Measurements from ENCODE around the gene ZNF800. TPM values are rescaled to one million over a fixed set of nuclear protein-coding genes. Genes with fewer than 3 reads are reported as not detected.

The ZNF800 gene
- 23.0 and 25.7 TPM in 2 replicates for total RNA-seq (2021)
- percentile 92 among the genes with signal in this experiment for Bru-seq, nascent RNA
- BruChase-seq, experiment 1, labeled RNA remaining after a 2-hour chase: percentile 93 among the genes with signal in this experiment
- percentile 74 among the genes with signal in this experiment for BruChase-seq, experiment 2, labeled RNA remaining after a 6-hour chase
- long read RNA-seq, full-length matches to known transcripts: 4 of 11 reads
- long read RNA-seq, partial matches to known transcripts: 4 of 11 reads
- long read RNA-seq, other reads (novel, unspliced or antisense): 3 of 11 reads

- Histone ChIP-seq H3K36me3 (ENCODE audit: insufficient read depth, low read length, poor library complexity, severe bottlenecking) (peaks cover 28% of the 10 kb centered on the region), H3K4me3 (ENCODE audit: low read depth, low read length, poor library complexity, severe bottlenecking) (peak within 1 kb of the TSS; percentile 82), H3K9me3 (ENCODE audit: low read depth, low read length, poor library complexity, severe bottlenecking) (no peaks in the 10 kb centered on the region), H3K27ac (ENCODE audit: low read depth, low read length, poor library complexity, severe bottlenecking) (peak within 1 kb of the TSS; percentile 86), H3K4me1 (ENCODE audit: insufficient read depth, low read length, poor library complexity, severe bottlenecking) (peaks cover 15% of the 10 kb centered on the region), H3K27me3 (replicated peaks; ENCODE audit: insufficient read depth, low read depth, low read length, poor library complexity) (no peaks in the 10 kb centered on the region)
- ChIA-PET POLR2A (ENCODE audit: low non-redundant PET) (interaction anchor here (0.7 kb wide), 2 partner anchors 709 to 1087 kb away, joined by 3 to 4 read pairs; no protein-coding TSS in a partner anchor), CTCF (interaction anchor here (1.2 kb wide), 1 partner anchor 45 kb away, joined by 4 read pairs; no protein-coding TSS in a partner anchor)
- TF ChIP-seq EZH2 (IDR thresholded peaks at IDR 0.05; ENCODE audit: borderline replicate concordance, low read depth, low read length, poor library complexity, severe bottlenecking) (no peak), CTCF (conservative IDR thresholded peaks at IDR 0.05; ENCODE audit: low read depth, low read length) (no peak)
- intact Hi-C loops (cut with micrococcal nuclease; ENCODE audit: unreplicated experiment): no loop called here
- DNase-seq (ENCODE audit: low spot score): peak; percentile 88
- no TSS peak for BruUV-seq (replicated peaks)
These were observed at the start of gene ZNF800 for GRCh38 chr7:127392566-127393367. Gene ZNF800 (minus strand): TSS chr7:127392708. CDS start chr7:127391557, 1,151 bp downstream.

- Histone ChIP-seq H3K4me3 (ENCODE audit: low read depth, low read length, poor library complexity, severe bottlenecking) (no peak overlapping the region), H3K36me3 (ENCODE audit: insufficient read depth, low read length, poor library complexity, severe bottlenecking) (no peaks in the 10 kb centered on the region), H3K27ac (ENCODE audit: low read depth, low read length, poor library complexity, severe bottlenecking) (no peak overlapping the region), H3K27me3 (replicated peaks; ENCODE audit: insufficient read depth, low read depth, low read length, poor library complexity) (no peaks in the 10 kb centered on the region), H3K9me3 (ENCODE audit: low read depth, low read length, poor library complexity, severe bottlenecking) (no peaks in the 10 kb centered on the region), H3K4me1 (ENCODE audit: insufficient read depth, low read length, poor library complexity, severe bottlenecking) (no peaks in the 10 kb centered on the region)
- TF ChIP-seq CTCF (conservative IDR thresholded peaks at IDR 0.05; ENCODE audit: low read depth, low read length): no peak
- TF ChIP-seq EZH2 (IDR thresholded peaks at IDR 0.05; ENCODE audit: borderline replicate concordance, low read depth, low read length, poor library complexity, severe bottlenecking): no peak
- ChIA-PET POLR2A (ENCODE audit: low non-redundant PET) (interaction anchor here (0.6 kb wide), 1 partner anchor 67 kb away, joined by 3 read pairs; no protein-coding TSS in a partner anchor), CTCF (no interaction called here)
- no peak for DNase-seq (ENCODE audit: low spot score)
- intact Hi-C loops (cut with micrococcal nuclease; ENCODE audit: unreplicated experiment): no loop called here
- no TSS peak for BruUV-seq (replicated peaks)
These were observed 47.7 kb upstream of the ZNF800 start for GRCh38 chr7:127440206-127440605.

GRCh38 chr7:127438836-127439235, 46.3 kb upstream of the ZNF800 start:
- POLR2A ChIA-PET (ENCODE audit: low non-redundant PET): no interaction called here
- no peak for TF ChIP-seq EZH2 (IDR thresholded peaks at IDR 0.05; ENCODE audit: borderline replicate concordance, low read depth, low read length, poor library complexity, severe bottlenecking)
- TF ChIP-seq CTCF (conservative IDR thresholded peaks at IDR 0.05; ENCODE audit: low read depth, low read length): no peak
- Histone ChIP-seq H3K27ac (ENCODE audit: low read depth, low read length, poor library complexity, severe bottlenecking) (no peak overlapping the region), H3K9me3 (ENCODE audit: low read depth, low read length, poor library complexity, severe bottlenecking) (no peaks in the 10 kb centered on the region), H3K4me3 (ENCODE audit: low read depth, low read length, poor library complexity, severe bottlenecking) (no peak overlapping the region), H3K4me1 (ENCODE audit: insufficient read depth, low read length, poor library complexity, severe bottlenecking) (no peaks in the 10 kb centered on the region), H3K36me3 (ENCODE audit: insufficient read depth, low read length, poor library complexity, severe bottlenecking) (no peaks in the 10 kb centered on the region), H3K27me3 (replicated peaks; ENCODE audit: insufficient read depth, low read depth, low read length, poor library complexity) (no peaks in the 10 kb centered on the region)
- CTCF ChIA-PET: interaction anchor here (0.9 kb wide), 1 partner anchor 9 kb away, joined by 4 read pairs; no protein-coding TSS in a partner anchor
- no peak for DNase-seq (ENCODE audit: low spot score)
- intact Hi-C loops (cut with micrococcal nuclease; ENCODE audit: unreplicated experiment): no loop called here
- no TSS peak for BruUV-seq (replicated peaks)

Measured in A673 (cell line).